ENCODE measurements around the gene COL16A1. TPM values are rescaled to one million over a fixed set of nuclear protein-coding genes. Genes with fewer than 3 reads are reported as not detected.

COL16A1 gene
- total RNA-seq, 2 experiments from 2014 or later: 0.34 TPM; not detected in 1

GRCh38 chr1:31660871-31661455 is 42.9 kb downstream of the COL16A1 start:
- Mint-ChIP-seq H3K4me3 (no peak overlapping the region), H3K27ac (no peak overlapping the region), H3K4me1 (ENCODE audit: low read depth) (no peaks in the 10 kb centered on the region), H3K36me3 (ENCODE audit: low read depth) (no peaks in the 10 kb centered on the region), H3K9me3 (no peaks in the 10 kb centered on the region), H3K27me3 (peaks cover 2% of the 10 kb centered on the region)
- DNase-seq: no peak
- CTCF ChIA-PET: interaction anchor here (1.7 to 3.0 kb wide), 3 partner anchors 56 to 128 kb away, joined by 5 to 25 read pairs (median 8); no protein-coding TSS in a partner anchor
- POLR2A ChIA-PET: interaction anchor here (1.0 to 1.2 kb wide), 2 partner anchors 54 to 128 kb away, joined by 3 to 4 read pairs; no protein-coding TSS in a partner anchor
- ATAC-seq: no peak
- TF ChIP-seq, protein P1, sequence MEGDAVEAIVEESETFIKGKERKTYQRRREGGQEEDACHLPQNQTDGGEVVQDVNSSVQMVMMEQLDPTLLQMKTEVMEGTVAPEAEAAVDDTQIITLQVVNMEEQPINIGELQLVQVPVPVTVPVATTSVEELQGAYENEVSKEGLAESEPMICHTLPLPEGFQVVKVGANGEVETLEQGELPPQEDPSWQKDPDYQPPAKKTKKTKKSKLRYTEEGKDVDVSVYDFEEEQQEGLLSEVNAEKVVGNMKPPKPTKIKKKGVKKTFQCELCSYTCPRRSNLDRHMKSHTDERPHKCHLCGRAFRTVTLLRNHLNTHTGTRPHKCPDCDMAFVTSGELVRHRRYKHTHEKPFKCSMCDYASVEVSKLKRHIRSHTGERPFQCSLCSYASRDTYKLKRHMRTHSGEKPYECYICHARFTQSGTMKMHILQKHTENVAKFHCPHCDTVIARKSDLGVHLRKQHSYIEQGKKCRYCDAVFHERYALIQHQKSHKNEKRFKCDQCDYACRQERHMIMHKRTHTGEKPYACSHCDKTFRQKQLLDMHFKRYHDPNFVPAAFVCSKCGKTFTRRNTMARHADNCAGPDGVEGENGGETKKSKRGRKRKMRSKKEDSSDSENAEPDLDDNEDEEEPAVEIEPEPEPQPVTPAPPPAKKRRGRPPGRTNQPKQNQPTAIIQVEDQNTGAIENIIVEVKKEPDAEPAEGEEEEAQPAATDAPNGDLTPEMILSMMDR (IDR thresholded peaks at IDR 0.05): no peak
- intact Hi-C loops (cut with micrococcal nuclease): loop anchor here (5.0 kb wide), 2 partner anchors 41 to 131 kb away; partner anchors contain the start of gene COL16A1

- TF ChIP-seq, protein P1 (IDR thresholded peaks at IDR 0.05): no peak
- DNase-seq (no peak), ATAC-seq (no peak)
- intact Hi-C loops (cut with micrococcal nuclease): loop anchor here (5.0 kb wide), 2 partner anchors 42 to 132 kb away; partner anchors contain the start of gene COL16A1
- H3K9me3 Mint-ChIP-seq: no peaks in the 10 kb centered on the region
- CTCF ChIA-PET: interaction anchor here (1.7 kb wide), 1 partner anchor 130 kb away, joined by 7 read pairs; no protein-coding TSS in a partner anchor
- H3K4me3 Mint-ChIP-seq: no peak overlapping the region
- H3K36me3 Mint-ChIP-seq (ENCODE audit: low read depth): no peaks in the 10 kb centered on the region
- H3K27ac Mint-ChIP-seq: no peak overlapping the region
- POLR2A ChIA-PET: interaction anchor here (1.7 kb wide), 1 partner anchor 45 kb away, joined by 3 read pairs; no protein-coding TSS in a partner anchor
- peaks cover 2% of the 10 kb centered on the region for H3K27me3 Mint-ChIP-seq
- H3K4me1 Mint-ChIP-seq (ENCODE audit: low read depth): no peaks in the 10 kb centered on the region
These were observed 43.9 kb downstream of the COL16A1 start for GRCh38 chr1:31659889-31660288.

DNA sequence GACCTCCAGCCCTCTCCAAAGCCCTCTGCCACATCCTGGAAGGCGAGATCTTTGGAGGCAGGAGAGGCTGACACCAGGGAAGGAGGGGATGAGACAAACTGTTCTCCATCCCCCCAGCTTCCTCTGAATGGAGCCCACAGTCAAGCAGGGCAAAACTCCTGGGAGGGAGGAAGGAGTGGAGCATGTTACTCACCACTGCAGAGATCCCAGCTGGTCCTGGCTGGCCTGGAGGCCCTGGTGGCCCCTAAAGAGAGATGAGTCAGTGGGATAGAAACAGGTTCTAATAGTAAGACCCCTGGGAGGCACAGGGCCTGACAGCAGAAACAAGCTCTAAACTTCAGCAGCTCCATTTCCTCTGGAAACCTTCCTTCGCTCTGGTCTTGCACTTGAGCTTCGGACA is 45.1 kb downstream of the COL16A1 start:
- H3K4me3 Mint-ChIP-seq: no peak overlapping the region
- H3K4me1 Mint-ChIP-seq (ENCODE audit: low read depth): no peaks in the 10 kb centered on the region
- H3K27me3 Mint-ChIP-seq: peaks cover 2% of the 10 kb centered on the region
- H3K27ac Mint-ChIP-seq: no peak overlapping the region
- CTCF ChIA-PET: interaction anchor here (1.7 kb wide), 1 partner anchor 131 kb away, joined by 7 read pairs; no protein-coding TSS in a partner anchor
- H3K9me3 Mint-ChIP-seq: no peaks in the 10 kb centered on the region
- intact Hi-C loops (cut with micrococcal nuclease): no loop called here
- no peaks in the 10 kb centered on the region for H3K36me3 Mint-ChIP-seq (ENCODE audit: low read depth)
- DNase-seq (no peak), ATAC-seq (no peak)
- POLR2A ChIA-PET: interaction anchor here (1.7 kb wide), 1 partner anchor 46 kb away, joined by 3 read pairs; no protein-coding TSS in a partner anchor
- TF ChIP-seq, protein P1 (IDR thresholded peaks at IDR 0.05): no peak

DNA sequence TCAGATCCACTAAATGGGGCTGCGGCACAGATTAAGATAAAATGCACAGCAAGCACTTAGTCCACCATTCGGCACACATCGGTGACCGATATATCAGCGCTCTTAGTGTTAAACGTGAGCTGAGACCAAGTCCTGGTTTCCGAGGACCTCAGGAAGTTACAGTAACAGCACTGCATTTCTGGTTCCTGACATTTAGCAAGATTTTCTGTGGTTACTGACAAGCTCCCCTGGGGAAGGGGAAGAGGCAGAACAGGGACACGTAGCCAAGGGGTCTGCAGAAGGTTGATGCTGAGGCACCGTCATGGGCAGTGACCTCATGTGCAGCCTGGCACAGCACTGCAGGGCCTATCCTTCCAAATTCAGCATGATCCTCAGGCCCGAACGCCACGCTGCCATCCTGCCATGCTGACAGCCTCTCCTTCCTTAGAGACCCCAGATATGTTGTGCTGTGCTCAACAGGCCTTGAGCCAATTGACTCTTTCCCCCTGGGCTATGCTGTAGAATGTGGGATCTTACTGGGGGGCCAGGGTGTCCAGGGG is 45.8 kb downstream of the COL16A1 start:
- POLR2A ChIA-PET: no interaction called here
- no peak for DNase-seq
- ATAC-seq: no peak
- no peak overlapping the region for H3K4me3 Mint-ChIP-seq
- H3K36me3 Mint-ChIP-seq (ENCODE audit: low read depth): no peaks in the 10 kb centered on the region
- CTCF ChIA-PET: interaction anchor here (1.7 to 2.1 kb wide), 2 partner anchors 87 to 131 kb away, joined by 6 to 7 read pairs; no protein-coding TSS in a partner anchor
- H3K4me1 Mint-ChIP-seq (ENCODE audit: low read depth): no peaks in the 10 kb centered on the region
- H3K27ac Mint-ChIP-seq: no peak overlapping the region
- H3K27me3 Mint-ChIP-seq: no peaks in the 10 kb centered on the region
- TF ChIP-seq, protein P1 (IDR thresholded peaks at IDR 0.05): no peak
- no peaks in the 10 kb centered on the region for H3K9me3 Mint-ChIP-seq
- intact Hi-C loops (cut with micrococcal nuclease): no loop called here

All from activated CD8-positive, alpha-beta T cell treated with anti-CD3 and anti-CD28 coated beads for 36 hours (primary cell).